HepG2 (cell line): ENCODE data around the gene BAIAP2L2. TPM values are rescaled to one million over a fixed set of nuclear protein-coding genes. Genes with fewer than 3 reads are reported as not detected.

Source experiments
- AGO2 ChIP-seq: fragments of 200-400 bp; formaldehyde crosslinking; optimal IDR thresholded peaks from 2 replicates; pipeline ENCODE3; 2017; ENCODE audit warnings: mild to moderate bottlenecking, low read depth, low read length, moderate library complexity
- ETV5 ChIP-seq: IDR thresholded peaks from 2 replicates; pipeline ENCODE4 v1.6.1; 2018; ENCODE audit warnings: missing biosample characterization, missing genetic modification reagents, inconsistent platforms, borderline replicate concordance
- FOXA3 ChIP-seq: IDR thresholded peaks from 2 replicates; pipeline ENCODE4 v1.6.1; 2016; ENCODE audit warnings: missing genetic modification reagents, missing compliant biosample characterization
- GATAD1 ChIP-seq: IDR thresholded peaks from 2 replicates; pipeline ENCODE4 v1.6.1; 2016; ENCODE audit warnings: missing genetic modification reagents, missing compliant biosample characterization
- GATAD2A ChIP-seq: IDR thresholded peaks from 2 replicates; pipeline ENCODE4 v1.6.1; 2016
- MED13 ChIP-seq: sonication (generic); formaldehyde crosslinking; IDR thresholded peaks from 2 replicates; pipeline ENCODE4 v1.5.0; 2020; ENCODE audit warnings: missing genetic modification reagents
- MYNN ChIP-seq: sonication (generic); formaldehyde crosslinking; IDR thresholded peaks from 2 replicates; pipeline ENCODE4 v1.4.0; 2020; ENCODE audit warnings: mild to moderate bottlenecking, low read depth, missing genetic modification reagents
- PHF21A ChIP-seq: sonication (generic); formaldehyde crosslinking; IDR thresholded peaks from 2 replicates; pipeline ENCODE4 v1.5.0; 2020; ENCODE audit warnings: mild to moderate bottlenecking, missing genetic modification reagents
- POGZ ChIP-seq: sonication (generic); formaldehyde crosslinking; IDR thresholded peaks from 2 replicates; pipeline ENCODE4 v1.4.0; 2020; ENCODE audit warnings: mild to moderate bottlenecking, missing genetic modification reagents
- POLR2A ChIP-seq, 2 experiments: IDR thresholded peaks; 2 replicates each; pipeline ENCODE4 v1.6.1; 2011; ENCODE audit warnings: low read depth in 2 of 2, low read length in 2 of 2, mild to moderate bottlenecking in 1 of 2, moderate library complexity in 1 of 2; ENCODE audit not compliant: insufficient read depth in 1 of 2
- POLR2AphosphoS5 ChIP-seq: IDR thresholded peaks from 2 replicates; pipeline ENCODE4 v1.6.1; 2012; ENCODE audit warnings: low read depth, low read length
- RBFOX2 ChIP-seq: fragments of 200-400 bp; formaldehyde crosslinking; IDR thresholded peaks from 2 replicates; pipeline ENCODE4 v1.6.1; 2017; ENCODE audit warnings: low read depth, mild to moderate bottlenecking, low read length
- SAP130 ChIP-seq: IDR thresholded peaks from 2 replicates; pipeline ENCODE4 v1.6.1; 2016; ENCODE audit warnings: low read depth
- SIX4 ChIP-seq: sonication (generic); formaldehyde crosslinking; IDR thresholded peaks from 2 replicates; pipeline ENCODE4 v1.4.0; 2020; ENCODE audit warnings: missing genetic modification reagents
- SPEN ChIP-seq: sonication (generic); formaldehyde crosslinking; IDR thresholded peaks from 2 replicates; pipeline ENCODE4 v1.5.1; 2020; ENCODE audit warnings: low read depth, mild to moderate bottlenecking, missing genetic modification reagents
- STAG1 ChIP-seq: sonication (generic); formaldehyde crosslinking; IDR thresholded peaks from 2 replicates; pipeline ENCODE4 v1.4.0; 2020; ENCODE audit warnings: missing genetic modification reagents
- ZFX ChIP-seq: sonication (generic); formaldehyde crosslinking; IDR thresholded peaks from 2 replicates; pipeline ENCODE4 v1.4.0; 2020; ENCODE audit warnings: mild to moderate bottlenecking, low read depth, missing genetic modification reagents, moderate library complexity
- ZNF101 ChIP-seq: sonication (generic); formaldehyde crosslinking; IDR thresholded peaks from 2 replicates; pipeline ENCODE4 v1.4.0; 2020; ENCODE audit warnings: mild to moderate bottlenecking, low read depth, missing genetic modification reagents, borderline replicate concordance
- ZNF282 ChIP-seq: fragments of 450-650 bp; IDR thresholded peaks from 2 replicates; pipeline ENCODE4 v1.6.1; 2018; ENCODE audit not compliant: partially characterized antibody
- ZNF747 ChIP-seq: sonication (generic); formaldehyde crosslinking; IDR thresholded peaks from 2 replicates; pipeline ENCODE4 v1.8.1; 2023; ENCODE audit warnings: missing genetic modification reagents, mild to moderate bottlenecking, borderline replicate concordance
- ZNF781 ChIP-seq: sonication (generic); formaldehyde crosslinking; IDR thresholded peaks from 2 replicates; pipeline ENCODE4 v1.5.1; 2020; ENCODE audit warnings: borderline replicate concordance, mild to moderate bottlenecking, missing genetic modification reagents; ENCODE audit errors: not compliant biosample characterization
- polyA plus RNA-seq, 8 experiments: library from polyadenylated mRNA; depleted of rRNA in 3 of 8; stranded (reverse) in 7 of 8; unstranded in 1 of 8; fragments of >200 nt; fragmentation: Illumina TruSeq in 4 of 8; extraction: Trizol in 4 of 8; gene quantifications; 2 replicates each; pipeline versions ENCODE4 v1.2.1 to v1.2.3, GENCODE V29; 2011 to 2016; ENCODE audit warnings: low read depth in 4 of 8, missing spikeins in 1 of 8, mixed read lengths in 1 of 8; ENCODE audit not compliant: insufficient read depth in 1 of 8
- total RNA-seq, 5 experiments: library from RNA; depleted of rRNA; stranded (reverse); fragments of >200 nt; fragmentation: Illumina TruSeq; extraction: Trizol; gene quantifications; 2 replicates each; pipeline ENCODE4 v1.2.3, GENCODE V29; 2016; ENCODE audit warnings: low read depth in 1 of 5
- TF ChIP-seq, protein P1 (sequence below): sonication (generic); formaldehyde crosslinking; IDR thresholded peaks from 2 replicates; pipeline ENCODE4 v1.4.0; 2020; ENCODE audit warnings: missing genetic modification reagents, borderline replicate concordance
- TF ChIP-seq, protein P2 (sequence below): sonication (generic); formaldehyde crosslinking; conservative IDR thresholded peaks from 2 replicates; pipeline ENCODE4 v1.4.0; 2020; ENCODE audit warnings: missing genetic modification reagents

Gene BAIAP2L2
- total and polyA plus RNA-seq, 2 of the 13 experiments (the other 11 are each of a cell fraction or from before 2014, with no cell fraction given) = 4.4 to 7.5 TPM

- TF ChIP-seq ZNF747 (CRISPR knock-in tag) (no peak), SIX4 (CRISPR knock-in tag) (peak; percentile 69; the same call in 1 of the 2 replicates), MED13 (no peak; the same call in 1 of the 2 replicates), RBFOX2 (peak; percentile 41; the same call in 1 of the 2 replicates), STAG1 (CRISPR knock-in tag) (no peak; the same call in 1 of the 2 replicates), SPEN (CRISPR knock-in tag) (peak; percentile 44; the same call in 1 of the 2 replicates), ZNF101 (CRISPR knock-in tag) (no peak), ZFX (peak; percentile 92), PHF21A (CRISPR knock-in tag) (peak; percentile 40; the same call in 1 of the 2 replicates), AGO2 (peak; percentile 37), FOXA3 (CRISPR knock-in tag) (0 out of 2 replicates have a peak, but pooled peaks have one; percentile 13), GATAD1 (no peak), ZNF282 (no peak), GATAD2A (CRISPR knock-in tag) (0 out of 2 replicates have a peak, but pooled peaks have one; percentile 21), ZNF781 (CRISPR knock-in tag) (peak; percentile 35), MYNN (CRISPR knock-in tag) (0 out of 2 replicates have a peak, but pooled peaks have one; percentile 81), POLR2AphosphoS5 (peak; percentile 32; the same call in 1 of the 2 replicates), SAP130 (CRISPR knock-in tag) (peak; percentile 79), POLR2A (IDR thresholded peaks at IDR 0.05; ENCODE audit: insufficient read depth in 1 of 2, low read depth in 2 of 2, low read length in 2 of 2) (peak; percentile 44 to 62; a peak in 3 of 4 replicates), ETV5 (peak; percentile 73; the same call in 1 of the 2 replicates), POGZ (no peak)
- TF ChIP-seq, protein P1, sequence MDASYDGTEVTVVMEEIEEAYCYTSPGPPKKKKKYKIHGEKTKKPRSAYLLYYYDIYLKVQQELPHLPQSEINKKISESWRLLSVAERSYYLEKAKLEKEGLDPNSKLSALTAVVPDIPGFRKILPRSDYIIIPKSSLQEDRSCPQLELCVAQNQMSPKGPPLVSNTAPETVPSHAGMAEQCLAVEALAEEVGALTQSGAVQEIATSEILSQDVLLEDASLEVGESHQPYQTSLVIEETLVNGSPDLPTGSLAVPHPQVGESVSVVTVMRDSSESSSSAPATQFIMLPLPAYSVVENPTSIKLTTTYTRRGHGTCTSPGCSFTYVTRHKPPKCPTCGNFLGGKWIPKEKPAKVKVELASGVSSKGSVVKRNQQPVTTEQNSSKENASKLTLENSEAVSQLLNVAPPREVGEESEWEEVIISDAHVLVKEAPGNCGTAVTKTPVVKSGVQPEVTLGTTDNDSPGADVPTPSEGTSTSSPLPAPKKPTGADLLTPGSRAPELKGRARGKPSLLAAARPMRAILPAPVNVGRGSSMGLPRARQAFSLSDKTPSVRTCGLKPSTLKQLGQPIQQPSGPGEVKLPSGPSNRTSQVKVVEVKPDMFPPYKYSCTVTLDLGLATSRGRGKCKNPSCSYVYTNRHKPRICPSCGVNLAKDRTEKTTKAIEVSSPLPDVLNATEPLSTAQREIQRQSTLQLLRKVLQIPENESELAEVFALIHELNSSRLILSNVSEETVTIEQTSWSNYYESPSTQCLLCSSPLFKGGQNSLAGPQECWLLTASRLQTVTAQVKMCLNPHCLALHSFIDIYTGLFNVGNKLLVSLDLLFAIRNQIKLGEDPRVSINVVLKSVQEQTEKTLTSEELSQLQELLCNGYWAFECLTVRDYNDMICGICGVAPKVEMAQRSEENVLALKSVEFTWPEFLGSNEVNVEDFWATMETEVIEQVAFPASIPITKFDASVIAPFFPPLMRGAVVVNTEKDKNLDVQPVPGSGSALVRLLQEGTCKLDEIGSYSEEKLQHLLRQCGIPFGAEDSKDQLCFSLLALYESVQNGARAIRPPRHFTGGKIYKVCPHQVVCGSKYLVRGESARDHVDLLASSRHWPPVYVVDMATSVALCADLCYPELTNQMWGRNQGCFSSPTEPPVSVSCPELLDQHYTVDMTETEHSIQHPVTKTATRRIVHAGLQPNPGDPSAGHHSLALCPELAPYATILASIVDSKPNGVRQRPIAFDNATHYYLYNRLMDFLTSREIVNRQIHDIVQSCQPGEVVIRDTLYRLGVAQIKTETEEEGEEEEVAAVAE (CRISPR knock-in tag) = 0 out of 2 replicates have a peak, but pooled peaks have one; percentile 45
- TF ChIP-seq, protein P2, sequence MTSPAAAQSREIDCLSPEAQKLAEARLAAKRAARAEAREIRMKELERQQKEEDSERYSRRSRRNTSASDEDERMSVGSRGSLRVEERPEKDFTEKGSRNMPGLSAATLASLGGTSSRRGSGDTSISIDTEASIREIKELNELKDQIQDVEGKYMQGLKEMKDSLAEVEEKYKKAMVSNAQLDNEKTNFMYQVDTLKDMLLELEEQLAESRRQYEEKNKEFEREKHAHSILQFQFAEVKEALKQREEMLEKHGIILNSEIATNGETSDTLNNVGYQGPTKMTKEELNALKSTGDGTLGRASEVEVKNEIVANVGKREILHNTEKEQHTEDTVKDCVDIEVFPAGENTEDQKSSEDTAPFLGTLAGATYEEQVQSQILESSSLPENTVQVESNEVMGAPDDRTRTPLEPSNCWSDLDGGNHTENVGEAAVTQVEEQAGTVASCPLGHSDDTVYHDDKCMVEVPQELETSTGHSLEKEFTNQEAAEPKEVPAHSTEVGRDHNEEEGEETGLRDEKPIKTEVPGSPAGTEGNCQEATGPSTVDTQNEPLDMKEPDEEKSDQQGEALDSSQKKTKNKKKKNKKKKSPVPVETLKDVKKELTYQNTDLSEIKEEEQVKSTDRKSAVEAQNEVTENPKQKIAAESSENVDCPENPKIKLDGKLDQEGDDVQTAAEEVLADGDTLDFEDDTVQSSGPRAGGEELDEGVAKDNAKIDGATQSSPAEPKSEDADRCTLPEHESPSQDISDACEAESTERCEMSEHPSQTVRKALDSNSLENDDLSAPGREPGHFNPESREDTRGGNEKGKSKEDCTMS = no peak
These were observed at the start of gene BAIAP2L2 (continued) for GRCh38 chr22:38110008-38110862.
